ENCODE data around the gene CBL.

The CBL gene

GRCh38 chr11:119339589-119340334 lies 133.6 kb downstream of the CBL start:
- Histone ChIP-seq H3K4me1 (ENCODE audit: control insufficient read depth, insufficient read depth, low read length, unreplicated experiment) (peaks cover 33% of the 10 kb centered on the region), H2AFZ (ENCODE audit: low read length, unreplicated experiment) (peak overlapping the region; percentile 56), H3K36me3 (ENCODE audit: insufficient read depth, low read length) (no peaks in the 10 kb centered on the region), H3K27me3 (ENCODE audit: insufficient read depth, low read length) (peaks cover 16% of the 10 kb centered on the region), H3K4me3 (ENCODE audit: low read depth, low read length) (peak overlapping the region; percentile 74), H3K79me2 (ENCODE audit: control insufficient read depth, insufficient read depth, low read length, unreplicated experiment) (peaks cover 15% of the 10 kb centered on the region), H3K27ac (ENCODE audit: low read depth, low read length) (no peak overlapping the region)

GRCh38 chr11:119340335-119341221 lies 134.4 kb downstream of the CBL start, which contains the start of gene C1QTNF5:
Gene C1QTNF5, minus strand, starts transcription at chr11:119340883. Its CDS starts 486 bp downstream, at chr11:119340397.
- Histone ChIP-seq H3K4me1 (ENCODE audit: control insufficient read depth, insufficient read depth, low read length, unreplicated experiment) (peaks cover 27% of the 10 kb centered on the region), H3K36me3 (ENCODE audit: insufficient read depth, low read length) (no peaks in the 10 kb centered on the region), H3K79me2 (ENCODE audit: control insufficient read depth, insufficient read depth, low read length, unreplicated experiment) (peaks cover 6% of the 10 kb centered on the region), H3K27me3 (ENCODE audit: insufficient read depth, low read length) (peaks cover 21% of the 10 kb centered on the region), H3K4me3 (ENCODE audit: low read depth, low read length) (peak within 1 kb of the TSS; percentile 74), H2AFZ (ENCODE audit: low read length, unreplicated experiment) (peak within 1 kb of the TSS; percentile 56), H3K27ac (ENCODE audit: low read depth, low read length) (no peak within 1 kb of the TSS)

DNA sequence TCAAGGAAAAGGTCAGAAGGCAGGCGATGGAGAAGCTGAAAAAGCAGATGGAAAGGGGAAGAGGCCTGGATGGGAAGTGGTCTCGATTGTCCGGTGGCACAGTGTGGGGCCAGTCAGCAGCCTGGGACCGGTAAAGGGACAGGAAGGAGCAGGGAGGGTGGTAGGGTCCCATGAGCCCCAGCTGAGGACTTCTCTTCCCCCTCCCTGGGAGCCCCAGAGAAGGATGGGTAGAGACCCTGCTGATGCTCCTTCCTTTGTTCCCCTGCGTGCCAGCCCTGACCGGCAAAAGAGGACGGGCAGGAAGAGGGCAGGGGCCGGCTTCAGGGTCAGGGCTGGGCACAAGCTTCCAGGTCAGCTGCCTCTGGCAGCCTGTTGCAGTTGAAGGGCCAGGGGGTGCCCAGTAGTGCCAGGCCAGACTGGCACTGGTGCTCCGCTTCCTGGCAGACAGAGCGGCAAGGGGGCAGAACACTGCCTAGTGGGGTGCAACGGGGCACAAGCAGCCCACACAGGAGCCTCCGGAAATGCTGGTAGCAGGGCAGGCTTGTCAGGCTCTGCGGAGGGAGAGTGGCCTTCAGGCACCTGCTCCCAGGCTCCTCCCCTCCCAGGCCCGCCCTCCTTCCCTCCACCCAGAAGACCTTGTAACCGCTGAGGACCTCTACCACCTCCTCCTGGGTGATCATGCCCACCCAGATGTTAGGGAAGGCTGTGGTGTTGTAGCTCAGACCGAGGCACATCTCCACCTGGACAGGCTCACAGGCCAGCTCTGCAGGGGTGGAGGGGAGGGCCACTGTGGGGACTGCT lies 135.3 kb downstream of the CBL start:
- Histone ChIP-seq H3K27me3 (ENCODE audit: insufficient read depth, low read length) (peaks cover 21% of the 10 kb centered on the region), H3K4me3 (ENCODE audit: low read depth, low read length) (no peak overlapping the region), H2AFZ (ENCODE audit: low read length, unreplicated experiment) (no peak overlapping the region)

GRCh38 chr11:119342023-119342300 lies 135.8 kb downstream of the CBL start:
- Histone ChIP-seq H3K4me1 (ENCODE audit: control insufficient read depth, insufficient read depth, low read length, unreplicated experiment) (peaks cover 22% of the 10 kb centered on the region), H3K79me2 (ENCODE audit: control insufficient read depth, insufficient read depth, low read length, unreplicated experiment) (no peaks in the 10 kb centered on the region), H3K4me3 (ENCODE audit: low read depth, low read length) (no peak overlapping the region), H3K36me3 (ENCODE audit: insufficient read depth, low read length) (no peaks in the 10 kb centered on the region), H3K27me3 (ENCODE audit: insufficient read depth, low read length) (peaks cover 21% of the 10 kb centered on the region), H2AFZ (ENCODE audit: low read length, unreplicated experiment) (no peak overlapping the region), H3K27ac (ENCODE audit: low read depth, low read length) (no peak overlapping the region)

More for the DNA sequence above, 135.3 kb downstream of the CBL start:
- Histone ChIP-seq H3K79me2 (ENCODE audit: control insufficient read depth, insufficient read depth, low read length, unreplicated experiment) (no peaks in the 10 kb centered on the region), H3K27ac (ENCODE audit: low read depth, low read length) (no peak overlapping the region), H3K4me1 (ENCODE audit: control insufficient read depth, insufficient read depth, low read length, unreplicated experiment) (peaks cover 24% of the 10 kb centered on the region), H3K36me3 (ENCODE audit: insufficient read depth, low read length) (no peaks in the 10 kb centered on the region)

- Histone ChIP-seq H3K4me1 (ENCODE audit: control insufficient read depth, insufficient read depth, low read length, unreplicated experiment) (peaks cover 17% of the 10 kb centered on the region), H2AFZ (ENCODE audit: low read length, unreplicated experiment) (no peak overlapping the region), H3K36me3 (ENCODE audit: insufficient read depth, low read length) (no peaks in the 10 kb centered on the region), H3K79me2 (ENCODE audit: control insufficient read depth, insufficient read depth, low read length, unreplicated experiment) (no peaks in the 10 kb centered on the region), H3K4me3 (ENCODE audit: low read depth, low read length) (no peak overlapping the region), H3K27me3 (ENCODE audit: insufficient read depth, low read length) (peaks cover 21% of the 10 kb centered on the region), H3K27ac (ENCODE audit: low read depth, low read length) (no peak overlapping the region)
These were observed 136.4 kb downstream of the CBL start for GRCh38 chr11:119342362-119343130.

DNA sequence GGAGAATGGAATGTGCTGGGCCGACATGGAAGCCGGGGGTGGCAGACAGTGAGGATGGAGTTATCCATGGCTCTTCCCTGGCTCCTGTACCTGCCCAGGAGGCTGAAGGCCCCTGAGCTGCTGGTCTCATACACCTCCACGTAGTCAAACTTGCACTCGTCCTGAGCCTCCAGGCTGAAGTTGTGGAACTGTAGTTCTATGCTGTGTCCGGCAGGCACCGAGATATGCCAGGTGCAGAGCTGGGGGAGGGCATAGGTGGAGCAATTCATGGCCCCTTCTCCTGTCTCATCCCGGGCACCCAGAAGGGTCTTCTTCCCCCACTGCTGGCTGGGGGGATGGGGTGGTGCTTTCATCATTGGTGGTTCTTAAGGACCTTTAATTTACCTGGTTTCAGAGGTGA lies 137.6 kb downstream of the CBL start:
- H3K79me2 ChIP-seq (ENCODE audit: control insufficient read depth, insufficient read depth, low read length, unreplicated experiment), result no peaks in the 10 kb centered on the region
- no peak overlapping the region for H3K4me3 ChIP-seq (ENCODE audit: low read depth, low read length)
- H3K36me3 ChIP-seq (ENCODE audit: insufficient read depth, low read length), result no peaks in the 10 kb centered on the region
- H2AFZ ChIP-seq (ENCODE audit: low read length, unreplicated experiment), result no peak overlapping the region
- peaks cover 5% of the 10 kb centered on the region for H3K4me1 ChIP-seq (ENCODE audit: control insufficient read depth, insufficient read depth, low read length, unreplicated experiment)
- no peak overlapping the region for H3K27ac ChIP-seq (ENCODE audit: low read depth, low read length)
- H3K27me3 ChIP-seq (ENCODE audit: insufficient read depth, low read length), result peaks cover 21% of the 10 kb centered on the region

DNA sequence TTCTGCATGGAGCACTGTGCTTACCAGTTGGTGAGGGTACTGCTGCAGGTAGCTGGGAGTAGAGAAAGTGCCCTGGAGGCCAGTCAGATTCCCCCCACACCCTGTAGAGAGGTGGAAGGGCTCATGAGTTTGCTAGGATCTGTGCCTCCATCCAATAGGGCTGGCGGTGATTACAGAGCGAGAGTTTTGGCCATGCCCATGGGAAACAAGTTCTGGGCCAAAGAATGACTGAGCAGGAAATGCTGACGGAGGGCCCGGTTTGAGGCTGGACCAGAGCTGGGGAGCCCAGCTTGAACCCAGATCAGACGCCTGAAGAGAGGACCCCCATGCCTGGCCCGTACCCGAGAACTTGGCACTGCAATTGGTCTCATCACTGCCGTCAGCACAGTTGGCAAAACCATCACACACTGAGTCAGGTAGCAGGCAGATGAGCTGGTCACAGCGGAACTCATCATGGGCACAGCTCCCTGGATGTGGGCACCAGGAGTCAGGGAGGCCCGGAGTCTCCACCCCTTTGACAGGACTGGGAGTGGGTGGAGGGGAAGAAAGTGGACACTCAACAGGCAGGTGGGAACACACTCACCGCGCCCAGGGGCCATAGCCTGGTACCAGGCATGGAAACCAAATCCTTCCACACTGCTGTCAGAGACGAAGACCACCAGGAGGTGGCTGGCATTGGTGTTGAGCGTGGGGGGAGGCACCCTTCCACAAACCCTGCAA lies 138.3 kb downstream of the CBL start:
- no peak overlapping the region for H3K4me3 ChIP-seq (ENCODE audit: low read depth, low read length)
- H3K4me1 ChIP-seq (ENCODE audit: control insufficient read depth, insufficient read depth, low read length, unreplicated experiment), result no peaks in the 10 kb centered on the region
- peaks cover 21% of the 10 kb centered on the region for H3K27me3 ChIP-seq (ENCODE audit: insufficient read depth, low read length)
- H3K79me2 ChIP-seq (ENCODE audit: control insufficient read depth, insufficient read depth, low read length, unreplicated experiment), result no peaks in the 10 kb centered on the region
- H3K27ac ChIP-seq (ENCODE audit: low read depth, low read length), result no peak overlapping the region
- no peaks in the 10 kb centered on the region for H3K36me3 ChIP-seq (ENCODE audit: insufficient read depth, low read length)
- no peak overlapping the region for H2AFZ ChIP-seq (ENCODE audit: low read length, unreplicated experiment)

DNA sequence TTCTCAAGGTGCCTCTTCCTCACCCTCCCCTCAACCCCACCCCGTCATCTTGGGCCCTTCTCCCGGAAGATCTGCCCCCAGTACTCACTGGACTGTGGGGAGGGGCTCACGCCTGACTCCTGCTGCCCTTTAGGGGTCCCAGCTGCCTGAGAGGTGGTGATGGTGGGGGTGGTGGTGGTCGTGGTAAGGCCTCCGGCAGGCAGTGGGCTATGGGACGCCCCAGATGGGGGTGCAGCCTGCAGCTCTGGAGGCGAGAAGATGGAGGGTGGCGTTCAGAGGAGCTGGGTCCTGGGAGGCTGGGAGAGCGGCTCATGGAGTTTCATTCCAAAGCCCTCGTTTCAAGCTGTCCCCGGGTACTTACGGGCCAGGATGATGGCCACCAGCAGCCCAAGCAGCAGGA lies 139.5 kb downstream of the CBL start:
- H3K4me1 ChIP-seq (ENCODE audit: control insufficient read depth, insufficient read depth, low read length, unreplicated experiment), result no peaks in the 10 kb centered on the region
- no peak overlapping the region for H3K27ac ChIP-seq (ENCODE audit: low read depth, low read length)
- H3K36me3 ChIP-seq (ENCODE audit: insufficient read depth, low read length), result no peaks in the 10 kb centered on the region
- H2AFZ ChIP-seq (ENCODE audit: low read length, unreplicated experiment), result no peak overlapping the region
- no peak overlapping the region for H3K4me3 ChIP-seq (ENCODE audit: low read depth, low read length)
- H3K27me3 ChIP-seq (ENCODE audit: insufficient read depth, low read length), result peaks cover 19% of the 10 kb centered on the region
- no peaks in the 10 kb centered on the region for H3K79me2 ChIP-seq (ENCODE audit: control insufficient read depth, insufficient read depth, low read length, unreplicated experiment)

DNA sequence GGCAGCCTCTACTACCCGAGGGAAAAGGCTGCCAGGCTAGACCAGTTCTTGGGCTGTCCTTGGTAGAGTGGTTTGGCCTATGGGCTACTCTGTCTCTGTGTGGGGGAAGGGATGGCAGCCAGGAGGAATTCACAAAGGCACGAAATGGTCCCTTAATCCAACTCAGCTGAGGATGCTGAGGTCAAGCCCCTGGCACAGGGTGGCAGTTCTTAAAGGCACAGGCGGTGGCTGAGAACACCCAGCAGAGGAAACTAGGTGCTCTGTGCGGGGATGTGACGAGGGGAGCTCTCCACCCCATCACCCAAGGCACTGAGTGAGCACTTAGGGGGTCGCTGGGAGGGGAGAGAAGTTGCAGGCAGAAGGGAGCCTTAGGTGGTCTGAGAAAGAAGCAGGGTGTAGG lies 140.5 kb downstream of the CBL start, which contains the start of gene MFRP:
TSS of gene MFRP (minus strand) at position 101 of the 400 bp plus-strand sequence. CDS start 192 bp downstream, outside the sequence.
- Histone ChIP-seq H3K4me1 (ENCODE audit: control insufficient read depth, insufficient read depth, low read length, unreplicated experiment) (no peaks in the 10 kb centered on the region), H3K27ac (ENCODE audit: low read depth, low read length) (no peak within 1 kb of the TSS), H2AFZ (ENCODE audit: low read length, unreplicated experiment) (no peak within 1 kb of the TSS), H3K36me3 (ENCODE audit: insufficient read depth, low read length) (no peaks in the 10 kb centered on the region), H3K4me3 (ENCODE audit: low read depth, low read length) (no peak within 1 kb of the TSS), H3K79me2 (ENCODE audit: control insufficient read depth, insufficient read depth, low read length, unreplicated experiment) (no peaks in the 10 kb centered on the region), H3K27me3 (ENCODE audit: insufficient read depth, low read length) (peaks cover 12% of the 10 kb centered on the region)
